ENCODE data around the gene RBM48. TPM values are rescaled to one million over a fixed set of nuclear protein-coding genes. Genes with fewer than 3 reads are reported as not detected.

The RBM48 gene
- total and polyA plus RNA-seq, 2 of the 8 experiments (the other 6 are each of a cell fraction or from before 2014, with no cell fraction given) = 4.3 to 8.6 TPM

DNA sequence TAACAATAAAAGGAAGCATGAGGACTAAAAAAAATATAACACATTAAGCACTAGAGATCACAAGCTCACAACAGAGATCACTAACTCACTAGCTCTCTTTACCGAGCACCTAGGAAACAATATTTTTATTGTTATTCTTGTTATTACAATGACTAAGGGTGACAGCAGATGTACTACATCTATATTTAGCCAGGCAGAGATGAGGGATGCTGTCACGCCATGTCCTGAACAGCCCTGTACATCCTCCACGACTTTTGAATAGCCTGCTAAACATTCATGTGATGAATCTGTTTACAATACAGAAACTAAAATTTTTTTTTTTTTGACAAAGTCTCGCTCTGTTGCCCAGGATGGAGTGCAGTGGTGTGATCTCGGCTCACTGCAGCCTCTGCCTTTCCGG, 38.9 kb downstream of the RBM48 start:
- H3K23ac ChIP-seq (ENCODE audit: insufficient read length) = no peak overlapping the region
- no peaks in the 10 kb centered on the region for H3K23me2 ChIP-seq (ENCODE audit: low read depth, low read length)
- H4K8ac ChIP-seq (ENCODE audit: extremely low read depth, insufficient read depth, low read length) = no peak overlapping the region
- H3K79me1 ChIP-seq (ENCODE audit: low read depth, low read length) = no peaks in the 10 kb centered on the region
- peaks cover 2 to 69% (median 19%) of the 10 kb centered on the region in 4 experiments for H3K36me3 ChIP-seq (ENCODE audit: control insufficient read depth in 2 of 4, insufficient read depth in 4 of 4, low read length in 3 of 4)
- no peak overlapping the region for H2BK5ac ChIP-seq (ENCODE audit: low read depth, low read length)
- H3K4me3 ChIP-seq (ENCODE audit: extremely low read depth in 1 of 4, insufficient read depth in 2 of 4, low read depth in 3 of 4, low read length in 4 of 4) = no peak overlapping the region
- H3K14ac ChIP-seq (ENCODE audit: insufficient read length) = no peak overlapping the region
- H3K9ac ChIP-seq (replicated peaks in 1 of 4; ENCODE audit: extremely low read depth in 1 of 4, low read depth in 3 of 4, low read length in 3 of 4) = no peak overlapping the region
- H4K20me1 ChIP-seq (replicated peaks in 1 of 2; ENCODE audit: control insufficient read depth in 1 of 2, insufficient read depth in 2 of 2, low read length in 2 of 2) = no peaks in the 10 kb centered on the region
- H2BK12ac ChIP-seq (ENCODE audit: low read depth, low read length) = no peak overlapping the region
- no peak overlapping the region for H2BK20ac ChIP-seq (ENCODE audit: low read length)
- CTCF ChIA-PET (ENCODE audit: partially characterized antibody) = interaction anchor here (1.0 to 1.1 kb wide), 3 partner anchors 12 to 31 kb away, joined by 3 to 5 read pairs (median 4); no protein-coding TSS in a partner anchor
- H3K4ac ChIP-seq (replicated peaks; ENCODE audit: insufficient read length, low read depth, low read length) = no peak overlapping the region
- no peak overlapping the region for H3K4me2 ChIP-seq (ENCODE audit: insufficient read depth in 1 of 2, low read depth in 2 of 2, low read length in 2 of 2)
- H2AK5ac ChIP-seq (ENCODE audit: low read depth, low read length) = no peak overlapping the region
- DNase-seq (ENCODE audit: low read depth in 1 of 2, low spot score in 2 of 2) = no peak
- no peak overlapping the region for H2AFZ ChIP-seq (ENCODE audit: low read length)
- POLR2A ChIA-PET (ENCODE audit: partially characterized antibody) = no interaction called here
- no peaks in the 10 kb centered on the region for H3K9me3 ChIP-seq (ENCODE audit: insufficient read depth in 2 of 2, low read depth in 1 of 2, low read length in 1 of 2)
- no peaks in the 10 kb centered on the region for H3K79me2 ChIP-seq (ENCODE audit: control insufficient read depth in 1 of 2, insufficient read depth in 2 of 2, low read length in 2 of 2)
- no peak overlapping the region for H3K18ac ChIP-seq (ENCODE audit: extremely low read depth, low read length)
- no peak overlapping the region for H4K91ac ChIP-seq (replicated peaks; ENCODE audit: insufficient read length, low read length)
- H3K4me1 ChIP-seq (replicated peaks in 1 of 4; ENCODE audit: control insufficient read depth in 3 of 4, insufficient read depth in 4 of 4, low read length in 3 of 4) = no peaks in the 10 kb centered on the region
- 94% methylated on average over 6 of the region's 6 CpGs; no CpG with 5 or more reads in 1 of the 2 experiments for WGBS, 2 experiments (ENCODE audit: extremely low coverage in 1 of 2, insufficient coverage in 1 of 2, insufficient read length in 1 of 2, insufficient replicate concordance in 2 of 2, low coverage in 1 of 2, low lambda C conversion rate in 2 of 2, missing lambda C conversion rate in 1 of 2)
- no peak overlapping the region for H2BK120ac ChIP-seq (replicated peaks; ENCODE audit: low read depth, low read length)
- no peak overlapping the region for H3K56ac ChIP-seq (replicated peaks; ENCODE audit: insufficient read length, low read depth, low read length)
- H3K27ac ChIP-seq (ENCODE audit: low read depth, low read length) = no peak overlapping the region
- FAIRE-seq = no peak
- no peak overlapping the region for H4K5ac ChIP-seq (ENCODE audit: insufficient read length, low read depth, low read length)
- no peak overlapping the region for H2BK15ac ChIP-seq (ENCODE audit: low read length)
- H3K27me3 ChIP-seq (replicated peaks in 1 of 4; ENCODE audit: control insufficient read depth in 3 of 4, extremely low read depth in 1 of 4, insufficient read depth in 3 of 4, low read length in 3 of 4) = no peaks in the 10 kb centered on the region
- TF ChIP-seq BCL11A (IDR thresholded peaks at IDR 0.05; ENCODE audit: low read depth in 2 of 2, low read length in 2 of 2) = no peak
- TF ChIP-seq, protein P1, sequence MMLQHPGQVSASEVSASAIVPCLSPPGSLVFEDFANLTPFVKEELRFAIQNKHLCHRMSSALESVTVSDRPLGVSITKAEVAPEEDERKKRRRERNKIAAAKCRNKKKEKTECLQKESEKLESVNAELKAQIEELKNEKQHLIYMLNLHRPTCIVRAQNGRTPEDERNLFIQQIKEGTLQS (IDR thresholded peaks at IDR 0.05; ENCODE audit: insufficient read depth, low read depth, low read length) = no peak

All from H1 (cell line).